Measurements from ENCODE around the gene HADHB. TPM values are rescaled to one million over a fixed set of nuclear protein-coding genes. Genes with fewer than 3 reads are reported as not detected.

Gene HADHB
- 10 to 100 TPM; 69.3 to 75.6 TPM for total RNA-seq

DNA sequence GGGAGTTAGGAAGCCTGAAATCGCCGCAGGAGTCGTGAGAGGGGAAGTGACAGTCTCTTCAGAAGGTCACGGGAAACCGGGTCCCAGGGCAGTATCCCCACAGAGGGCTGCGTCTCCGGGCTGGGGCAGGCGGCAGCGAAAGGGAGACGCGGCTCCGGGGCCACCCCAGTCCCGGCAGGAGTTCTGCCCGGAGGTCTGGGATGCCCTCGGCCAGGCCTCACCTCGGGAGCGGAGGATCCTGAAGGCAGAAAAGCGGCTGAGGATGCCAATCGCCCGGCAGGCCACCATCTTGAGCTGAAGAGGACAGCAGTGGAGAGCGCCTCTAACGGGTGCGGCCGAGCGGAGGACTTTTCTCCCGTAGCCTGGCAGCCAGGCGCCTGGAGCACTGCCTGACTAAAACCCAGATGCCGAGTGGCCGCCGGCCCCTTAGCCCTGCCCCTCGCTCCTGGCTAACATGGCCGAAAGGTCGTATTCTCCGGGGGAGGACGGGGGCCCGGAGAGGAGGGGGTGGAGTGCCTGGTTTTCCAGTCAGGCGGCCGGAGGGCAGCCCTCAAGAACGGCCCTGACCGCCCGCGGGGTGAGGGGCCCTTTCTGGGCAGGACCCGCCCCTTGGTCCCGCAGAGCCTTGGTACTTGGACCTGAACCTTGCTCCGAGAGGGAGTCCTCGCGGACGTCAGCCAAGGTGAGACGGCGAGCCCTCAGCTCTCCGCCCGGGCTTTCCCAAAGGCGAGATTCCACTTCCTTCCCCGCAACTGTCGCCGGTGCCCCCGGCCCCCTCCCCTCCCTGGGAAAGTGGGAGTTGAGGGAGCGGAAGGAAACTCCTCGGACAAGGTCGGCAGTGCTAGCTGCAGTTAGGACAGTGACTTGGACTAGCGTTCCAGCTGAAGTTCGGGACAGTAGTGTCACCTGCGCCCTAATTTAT, at the start of gene HADHB, which contains the start of gene HADHA:
HADHB (plus strand) TSS at position 631 of the 922 bp plus-strand sequence. CDS start 9,316 bp downstream, outside the sequence.
HADHA (minus strand) TSS at position 324 of the 922 bp plus-strand sequence; CDS start at position 288, 36 bp downstream.
- ChIA-PET CTCF (interaction anchor here (1.4 kb wide), 2 partner anchors 60 to 86 kb away, joined by 3 to 5 read pairs; no protein-coding TSS in a partner anchor), POLR2A (interaction anchor here (1.9 kb wide), 1 partner anchor 102 kb away, joined by 11 read pairs; the partner anchor contains the start of genes ADGRF3 and SELENOI)

DNA sequence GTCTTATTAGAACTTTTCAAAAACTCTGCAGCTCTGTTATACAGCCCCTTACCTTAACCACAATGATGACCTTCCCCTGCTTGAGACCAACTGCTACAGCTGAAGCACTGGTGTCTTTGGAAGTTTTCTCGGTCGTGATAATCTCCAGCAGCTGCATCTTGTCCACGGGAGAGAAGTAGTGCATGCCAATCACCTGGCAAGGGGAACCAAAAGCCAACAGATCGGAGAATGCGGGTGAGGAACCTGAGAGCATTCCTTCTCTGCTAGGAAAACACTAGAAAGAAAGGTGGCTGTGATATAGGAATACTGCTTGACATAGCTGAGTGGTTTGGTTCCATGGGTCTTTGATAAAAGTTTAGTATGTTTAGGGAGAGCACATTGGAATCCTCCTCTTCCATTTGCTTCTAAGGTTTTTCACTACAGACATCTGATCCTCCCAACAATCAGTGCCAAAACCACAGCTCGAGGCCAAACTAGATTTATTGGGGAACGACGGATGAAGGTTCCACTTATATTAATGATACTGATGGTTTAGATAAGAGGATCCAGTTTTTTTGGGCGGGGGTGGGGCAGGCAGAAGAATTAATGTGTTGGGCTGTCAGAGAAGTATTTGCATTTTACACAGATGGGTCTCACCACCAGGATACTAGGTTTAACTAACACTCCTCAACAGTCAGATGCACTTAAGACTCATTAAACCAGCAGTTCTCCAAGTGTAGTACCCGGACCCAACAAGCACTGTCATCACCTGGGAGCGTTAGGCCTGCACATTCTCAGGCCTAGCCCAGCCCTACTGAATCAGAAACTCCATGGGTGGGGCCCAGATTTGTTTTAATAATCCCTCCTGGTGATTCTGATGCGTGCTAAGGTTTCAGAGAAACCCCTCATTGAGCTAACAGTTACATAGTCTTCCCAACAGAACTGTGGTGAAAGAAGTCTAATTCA, 49.4 kb upstream of the HADHB start:
- ChIA-PET CTCF (no interaction called here), POLR2A (no interaction called here)

DNA sequence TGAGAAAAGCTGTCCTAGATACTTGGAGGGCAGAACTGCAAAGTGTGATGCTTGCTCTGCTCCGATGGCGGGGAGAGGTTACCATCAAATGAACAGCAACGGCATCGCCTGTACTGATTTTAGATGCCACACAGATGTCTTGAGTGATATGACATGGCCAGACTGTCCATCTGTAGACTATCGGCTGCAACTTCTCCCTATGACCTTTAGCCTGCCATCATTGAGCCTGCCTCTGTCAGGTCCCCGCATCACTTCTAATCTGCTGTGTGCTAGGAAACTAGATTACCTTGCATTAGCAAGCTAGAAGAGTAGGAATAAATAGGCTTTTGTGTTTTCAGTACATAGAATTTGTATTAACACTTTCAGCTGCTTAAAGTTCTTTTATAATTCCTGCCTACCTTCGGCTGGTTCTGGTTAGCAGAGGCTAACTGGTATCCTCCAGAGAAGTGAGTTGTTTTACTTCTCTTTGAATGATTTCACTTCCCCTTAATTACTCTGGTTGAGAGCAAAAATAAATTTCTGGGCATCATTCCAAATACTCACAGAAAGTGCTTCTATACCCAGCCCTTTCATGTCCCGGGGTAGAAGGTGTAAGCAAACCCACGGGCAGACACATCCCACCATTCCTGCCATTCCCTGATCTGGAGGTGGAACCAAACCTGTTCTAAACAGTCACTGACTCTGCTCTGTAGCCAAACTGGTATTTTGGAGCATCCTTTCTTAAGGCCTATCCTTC, 47.9 kb upstream of the HADHB start:
- POLR2A ChIA-PET: interaction anchor here (0.5 kb wide), 1 partner anchor 64 kb away, joined by 3 read pairs; no protein-coding TSS in a partner anchor
- CTCF ChIA-PET: no interaction called here

DNA sequence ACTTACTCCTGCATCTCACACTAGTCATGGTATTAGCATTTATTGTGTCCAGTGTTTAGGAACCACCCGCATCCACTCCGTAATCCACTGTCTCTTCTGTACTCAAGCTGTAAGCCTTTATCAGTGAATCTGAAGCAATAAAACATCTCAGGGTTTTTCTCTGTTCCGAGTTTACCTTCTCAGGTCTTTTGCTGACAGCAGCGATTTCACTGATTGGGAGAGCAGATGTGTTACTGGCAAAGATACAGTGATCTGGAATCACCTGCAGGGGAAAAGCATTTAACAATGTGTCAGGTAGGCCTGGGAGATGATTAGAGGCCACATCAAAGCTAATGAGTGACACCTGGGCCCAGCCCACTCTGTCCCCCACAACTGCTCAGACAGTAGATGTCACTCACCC, 47.2 kb upstream of the HADHB start:
- ChIA-PET POLR2A (no interaction called here), CTCF (interaction anchor here (0.6 kb wide), 1 partner anchor 158 kb away, joined by 3 read pairs; no protein-coding TSS in a partner anchor)

DNA sequence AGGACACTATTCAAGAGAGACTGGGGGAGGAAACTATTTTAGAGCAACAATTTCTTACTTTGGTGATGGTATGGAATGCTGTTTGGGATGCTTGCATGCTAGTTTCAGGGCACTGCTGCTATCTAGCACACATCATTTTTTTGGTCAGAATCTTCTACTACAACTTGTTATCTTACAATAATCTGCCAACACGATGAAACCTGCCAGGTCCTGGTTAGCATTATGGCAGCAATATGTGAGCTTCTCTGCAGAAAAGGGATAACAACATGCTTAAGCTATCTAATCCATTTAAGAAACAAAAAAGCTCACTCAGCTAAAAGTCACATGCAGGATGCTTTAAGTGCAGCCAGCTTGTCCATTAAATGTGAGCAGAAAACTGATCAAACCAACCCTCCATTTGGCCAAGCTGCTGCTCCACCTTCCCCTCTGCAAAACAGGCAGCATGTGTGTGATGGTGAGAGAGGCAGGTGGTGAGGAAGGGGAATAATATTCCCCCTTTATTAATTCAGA, 41.7 kb upstream of the HADHB start:
- ChIA-PET CTCF (no interaction called here), POLR2A (interaction anchor here (0.6 kb wide), 1 partner anchor 842 kb away, joined by 5 read pairs; no protein-coding TSS in a partner anchor)

DNA sequence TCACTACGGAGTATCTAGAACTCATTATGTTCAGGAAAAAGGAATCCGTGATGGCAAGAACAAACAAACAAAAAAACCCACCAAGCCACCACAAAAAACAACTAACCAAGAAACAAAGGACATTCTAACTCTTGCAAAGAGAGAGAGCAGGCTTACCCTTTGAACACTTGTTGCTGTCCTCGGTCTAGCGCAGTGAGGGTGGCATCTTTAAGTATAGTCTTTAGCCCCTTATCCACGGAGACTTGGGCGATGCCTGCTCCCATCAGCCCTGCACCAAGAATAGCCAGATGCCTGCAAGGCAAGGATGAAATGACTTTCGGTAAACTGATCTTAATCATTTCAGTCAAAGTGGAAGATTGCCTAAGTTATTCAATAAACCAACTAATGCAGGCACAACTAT, 40.8 kb upstream of the HADHB start:
- ChIA-PET CTCF (no interaction called here), POLR2A (no interaction called here)

DNA sequence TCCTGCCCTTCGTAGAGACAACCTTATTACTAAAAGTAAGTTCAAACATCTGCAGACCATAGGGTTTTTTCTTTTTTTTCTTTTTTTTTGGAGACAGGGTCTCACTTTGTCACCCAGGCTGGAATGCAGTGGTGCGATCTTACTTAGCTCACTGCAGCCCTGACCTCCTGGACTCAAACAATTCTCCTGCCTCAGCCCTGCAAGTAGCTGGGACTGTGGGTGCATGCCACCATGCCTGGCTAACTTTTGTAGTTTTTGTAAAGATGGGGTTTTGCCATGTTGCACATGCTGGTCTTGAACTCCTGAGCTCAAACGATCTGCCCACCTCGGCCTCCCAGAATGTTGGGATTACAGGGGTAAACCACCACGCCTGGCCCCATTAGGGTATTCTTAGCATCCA, 32.7 kb upstream of the HADHB start:
- ChIA-PET CTCF (no interaction called here), POLR2A (no interaction called here)

DNA sequence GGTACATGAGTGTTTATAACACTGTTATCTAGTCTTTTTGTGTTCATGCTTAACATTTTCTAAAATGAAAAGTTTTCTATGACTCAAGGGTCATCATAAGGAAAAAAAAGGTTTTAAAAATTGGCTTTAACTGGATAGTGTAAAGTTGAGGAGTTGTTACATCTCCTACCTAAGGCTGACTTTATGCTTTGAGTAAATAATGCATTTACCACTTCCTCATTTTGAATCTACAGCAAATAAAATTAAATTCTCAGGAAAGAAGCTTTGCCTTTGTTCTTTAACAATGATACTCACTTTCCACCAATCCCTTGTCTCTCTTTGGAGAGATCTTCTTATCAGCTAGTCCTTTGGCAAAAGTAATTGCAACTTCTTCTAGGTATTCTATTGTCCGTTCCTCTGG, 30.0 kb upstream of the HADHB start:
- ChIA-PET POLR2A (no interaction called here), CTCF (no interaction called here)

DNA sequence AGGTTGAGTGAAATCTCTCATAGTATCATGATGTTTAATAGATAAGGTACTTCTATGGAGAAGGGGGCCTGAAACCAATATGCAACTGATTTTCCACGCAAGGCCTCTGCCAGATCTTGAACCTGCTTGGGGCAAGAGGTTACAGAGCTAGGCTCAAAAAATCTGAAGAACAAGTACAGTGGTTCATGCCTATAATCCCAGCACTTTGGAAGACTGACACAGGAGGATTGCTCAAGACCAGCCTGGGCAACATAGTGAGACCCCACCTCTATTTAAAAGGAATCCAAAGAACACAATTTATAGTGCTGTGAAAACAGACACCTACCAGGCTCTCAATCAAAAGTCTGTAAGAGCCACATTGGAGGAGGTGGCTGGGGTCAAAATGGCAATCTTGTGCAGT, 28.9 kb upstream of the HADHB start:
- POLR2A ChIA-PET: no interaction called here
- CTCF ChIA-PET: no interaction called here

DNA sequence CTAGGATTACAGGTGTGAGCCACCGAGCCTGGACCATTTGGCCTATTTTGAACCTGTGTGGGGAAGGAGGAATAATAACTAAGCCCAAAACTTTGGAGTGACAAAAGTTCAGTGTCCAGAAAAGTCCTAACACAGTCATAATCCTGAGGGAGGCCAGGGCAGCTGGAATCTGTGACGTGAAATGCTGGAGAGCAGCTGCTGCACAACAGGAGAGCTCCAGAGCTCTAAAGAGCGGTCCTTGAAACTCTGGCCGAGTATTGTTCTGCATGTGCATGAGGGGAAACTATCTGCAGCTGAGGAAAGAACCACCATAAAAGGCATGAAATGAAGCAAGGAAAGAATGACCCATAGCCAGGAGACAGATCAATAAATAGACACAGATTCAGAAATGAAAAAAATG, 28.2 kb upstream of the HADHB start:
- POLR2A ChIA-PET: no interaction called here
- CTCF ChIA-PET: no interaction called here

DNA sequence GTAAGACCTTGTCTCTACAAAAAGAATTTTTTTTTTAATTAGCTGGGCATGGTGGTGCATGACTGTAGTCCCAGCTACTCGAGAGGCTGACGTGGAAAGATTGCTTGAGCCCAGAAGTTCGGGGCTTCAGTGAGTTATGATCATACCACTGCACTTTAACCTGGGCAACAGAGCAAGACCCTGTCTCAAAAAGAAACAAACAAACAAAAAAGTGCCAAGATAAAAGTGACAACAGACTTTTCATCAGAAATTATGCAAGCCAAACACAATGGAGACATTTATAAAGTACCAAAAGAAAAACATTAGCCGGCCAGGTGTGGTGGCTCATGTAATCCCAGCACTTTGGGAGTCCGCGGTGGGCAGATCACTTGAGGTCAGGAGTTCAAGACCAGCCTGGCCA, 27.0 kb upstream of the HADHB start:
- ChIA-PET CTCF (no interaction called here), POLR2A (no interaction called here)

DNA sequence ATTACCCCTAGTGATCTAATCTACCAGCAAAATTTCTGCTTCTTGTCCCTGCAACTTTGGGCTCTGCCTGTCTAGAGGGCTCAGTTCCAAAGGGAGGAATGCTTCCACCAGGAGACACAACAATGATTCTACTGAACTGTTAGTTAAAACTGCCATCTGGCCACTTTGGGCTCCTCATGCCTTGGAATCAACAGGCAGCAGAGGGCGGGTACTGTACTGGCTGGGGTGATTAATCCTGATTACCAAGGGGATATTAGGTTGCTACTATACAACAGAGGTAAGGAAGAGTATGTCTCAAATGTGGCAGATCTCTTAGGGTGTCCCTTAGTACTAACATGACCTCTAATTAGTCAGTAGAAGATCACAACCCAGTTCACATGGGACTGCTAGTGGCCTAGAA, 21.7 kb upstream of the HADHB start:
- ChIA-PET POLR2A (no interaction called here), CTCF (no interaction called here)

DNA sequence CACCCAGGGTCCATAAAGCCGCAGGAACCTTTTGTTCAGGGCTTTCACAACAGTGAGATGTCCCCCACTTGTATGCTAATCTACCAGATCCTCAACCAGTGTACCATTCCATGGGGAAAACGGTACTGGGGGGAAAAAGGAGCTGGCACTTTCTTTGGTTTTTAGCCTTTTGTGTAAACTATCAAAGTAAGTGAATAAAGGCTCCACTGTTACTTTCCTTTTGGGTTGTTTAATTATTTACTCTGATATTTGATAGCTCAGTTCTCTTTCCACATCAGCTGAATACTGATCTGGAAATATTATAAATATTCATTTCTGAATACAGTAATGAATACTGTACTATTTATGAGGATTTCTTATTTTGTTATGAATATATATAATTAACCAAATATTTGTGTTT, 20.6 kb upstream of the HADHB start:
- ChIA-PET CTCF (no interaction called here), POLR2A (no interaction called here)

DNA sequence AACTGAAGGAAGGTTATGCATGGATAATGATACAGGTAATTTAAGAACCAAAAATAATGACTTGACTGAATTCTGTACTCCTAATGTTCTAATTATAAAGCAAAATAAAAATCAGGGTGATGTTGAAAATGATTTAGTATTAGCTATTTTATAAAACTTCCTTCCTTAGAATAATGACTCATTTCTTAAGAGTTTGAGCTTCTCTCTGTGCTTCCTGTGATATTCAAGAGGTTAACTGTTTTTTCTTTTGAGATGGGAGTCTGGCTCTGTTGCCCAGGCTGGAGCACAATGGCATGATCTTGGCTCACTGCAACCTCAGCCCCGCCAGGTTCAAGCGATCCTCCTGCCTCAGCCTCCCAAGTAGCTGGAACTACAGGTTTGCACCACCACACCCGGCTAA, 15.1 kb upstream of the HADHB start:
- ChIA-PET CTCF (no interaction called here), POLR2A (no interaction called here)

DNA sequence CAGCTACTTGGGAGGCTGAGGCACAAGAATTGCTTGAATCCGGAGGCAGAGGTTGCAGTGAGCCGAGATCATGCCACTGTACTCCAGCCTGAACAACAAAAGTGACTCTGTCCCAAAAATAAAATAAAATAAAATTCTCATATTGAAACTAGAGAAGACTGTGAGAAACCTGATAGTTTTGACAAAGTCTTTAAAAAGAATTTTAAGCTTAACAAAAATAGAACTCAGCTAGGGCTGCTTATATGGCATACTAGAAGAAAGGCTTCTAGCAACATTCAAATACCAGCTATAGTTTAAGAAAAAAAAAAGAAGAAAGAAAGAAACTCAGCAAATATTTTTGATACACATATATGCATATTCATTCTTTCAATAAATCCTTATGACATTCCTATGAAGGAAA, 13.9 kb upstream of the HADHB start:
- CTCF ChIA-PET: no interaction called here
- POLR2A ChIA-PET: no interaction called here

DNA sequence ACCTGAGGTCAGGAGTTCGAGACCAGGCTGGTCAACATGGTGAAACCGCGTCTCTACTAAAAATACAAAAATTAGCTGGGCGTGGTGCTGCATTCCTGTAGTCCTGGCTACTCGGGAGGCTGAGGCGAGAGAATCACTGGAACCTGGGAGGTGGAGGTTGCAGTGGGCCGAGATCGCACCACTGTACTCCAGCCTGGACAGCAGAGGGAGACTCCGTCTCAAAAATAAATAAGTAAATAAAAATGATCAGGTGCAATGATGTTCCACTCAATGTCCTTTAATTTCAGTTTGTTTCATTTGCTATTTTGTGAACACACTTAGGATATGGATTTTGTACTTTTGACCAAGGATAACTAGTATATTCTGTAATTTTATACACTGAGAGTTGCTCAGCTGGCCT, 9.7 kb upstream of the HADHB start:
- POLR2A ChIA-PET: interaction anchor here (1.0 kb wide), 1 partner anchor 9 kb away, joined by 4 read pairs; no protein-coding TSS in a partner anchor
- CTCF ChIA-PET: no interaction called here

DNA sequence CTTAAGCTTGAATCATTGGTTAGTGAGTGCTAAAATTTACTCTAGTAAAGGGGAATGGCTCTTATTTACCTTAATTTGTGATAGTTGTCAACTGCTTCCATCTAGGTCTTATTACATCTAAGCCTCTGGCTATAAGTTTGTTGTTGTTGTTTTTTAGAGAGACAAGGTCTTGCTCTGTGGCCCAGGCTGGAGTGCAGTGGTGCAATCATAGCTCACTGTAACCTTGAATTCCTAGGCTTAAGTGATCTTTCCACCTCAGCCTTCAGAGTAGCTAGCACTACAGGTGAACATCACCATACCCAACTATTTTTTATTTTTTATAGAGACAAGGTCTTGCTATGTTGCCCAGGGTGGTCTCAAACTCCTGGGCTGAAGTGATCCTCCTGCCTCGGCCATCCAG, 6.9 kb upstream of the HADHB start:
- CTCF ChIA-PET: interaction anchor here (1.1 kb wide), 1 partner anchor 53 kb away, joined by 4 read pairs; no protein-coding TSS in a partner anchor
- POLR2A ChIA-PET: no interaction called here

DNA sequence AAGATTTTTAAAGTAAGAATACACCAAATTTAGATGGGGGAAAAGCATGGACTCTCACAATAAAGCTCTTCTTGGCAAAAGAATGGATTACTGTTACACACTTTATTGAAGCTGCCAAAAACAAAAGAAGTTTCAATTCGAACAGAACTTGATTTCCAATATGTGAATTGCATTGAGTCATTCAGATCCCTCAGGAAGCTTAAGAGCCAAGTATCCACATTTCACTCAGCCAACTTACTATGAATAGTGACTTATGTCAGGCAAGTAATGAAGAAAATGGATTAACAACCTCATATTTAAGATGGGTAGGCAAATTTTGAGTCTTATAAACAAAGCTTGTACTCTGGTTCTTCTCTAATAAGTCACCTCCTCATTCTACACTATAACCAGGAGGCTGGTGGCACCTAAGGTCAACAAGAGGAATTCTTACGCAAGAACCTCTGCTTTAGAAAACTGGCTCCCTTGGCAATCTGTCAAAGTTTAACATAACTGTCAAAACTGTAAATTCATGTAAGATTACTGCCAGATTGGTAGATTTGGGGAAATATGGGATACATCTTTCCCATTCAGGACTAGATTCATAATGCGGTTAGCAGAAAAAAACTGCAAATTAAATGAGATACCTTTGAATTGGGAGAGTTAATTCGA, 6.3 kb upstream of the HADHB start:
- CTCF ChIA-PET: interaction anchor here (1.1 kb wide), 1 partner anchor 54 kb away, joined by 4 read pairs; no protein-coding TSS in a partner anchor
- POLR2A ChIA-PET: no interaction called here

All from activated CD8-positive, alpha-beta memory T cell treated with anti-CD3 and anti-CD28 coated beads for 36 hours (primary cell).